ENCODE results near the gene ITSN1.

ITSN1 gene

GRCh38 chr21:33869873-33870272 is 227.6 kb downstream of the ITSN1 start:
- DNase-seq = no peak

- DNase-seq = no peak
These were observed 228.5 kb downstream of the ITSN1 start for GRCh38 chr21:33870768-33871167.

- DNase-seq = no peak
These were observed 228.9 kb downstream of the ITSN1 start for GRCh38 chr21:33871171-33871570.

GRCh38 chr21:33872881-33873515 is 230.7 kb downstream of the ITSN1 start:
- no peak for DNase-seq

- no peak for DNase-seq
These were observed 231.9 kb downstream of the ITSN1 start for GRCh38 chr21:33874161-33874560.

- DNase-seq = no peak
These were observed 232.9 kb downstream of the ITSN1 start for GRCh38 chr21:33875026-33875695.

GRCh38 chr21:33878824-33879223 is 236.5 kb downstream of the ITSN1 start:
- DNase-seq = no peak

- no peak for DNase-seq
These were observed 238.3 kb downstream of the ITSN1 start for GRCh38 chr21:33880626-33881025.

- no peak for DNase-seq
These were observed 239.6 kb downstream of the ITSN1 start for GRCh38 chr21:33881689-33882440.

- DNase-seq = no peak
These were observed 240.8 kb downstream of the ITSN1 start for GRCh38 chr21:33883118-33883517.

GRCh38 chr21:33884376-33885171 is 242.3 kb downstream of the ITSN1 start:
- peak; percentile 57 to 89 for DNase-seq

- DNase-seq = no peak
These were observed 242.8 kb downstream of the ITSN1 start for GRCh38 chr21:33885172-33885514.

GRCh38 chr21:33886321-33886720 is 244.0 kb downstream of the ITSN1 start:
- DNase-seq = no peak

GRCh38 chr21:33890187-33890586 is 247.9 kb downstream of the ITSN1 start:
- DNase-seq = no peak

- DNase-seq = no peak
These were observed 250.6 kb downstream of the ITSN1 start for GRCh38 chr21:33892853-33893252.

GRCh38 chr21:33893917-33894316 is 251.6 kb downstream of the ITSN1 start:
- DNase-seq = no peak

GRCh38 chr21:33894736-33895288 is 252.5 kb downstream of the ITSN1 start:
- peak; percentile 72 to 90 for DNase-seq

- DNase-seq = no peak
These were observed 253.1 kb downstream of the ITSN1 start for GRCh38 chr21:33895356-33895755.

- no peak for DNase-seq
These were observed 254.4 kb downstream of the ITSN1 start for GRCh38 chr21:33896691-33897090.

GRCh38 chr21:33897098-33897497 is 254.8 kb downstream of the ITSN1 start:
- no peak for DNase-seq

GRCh38 chr21:33897739-33898138 is 255.4 kb downstream of the ITSN1 start:
- no peak for DNase-seq

- no peak for DNase-seq
These were observed 256.3 kb downstream of the ITSN1 start for GRCh38 chr21:33898586-33898985.

- no peak for DNase-seq
These were observed 256.9 kb downstream of the ITSN1 start for GRCh38 chr21:33899199-33899598.
